ENCODE results near the gene PROSER2. TPM values are rescaled to one million over a fixed set of nuclear protein-coding genes. Genes with fewer than 3 reads are reported as not detected.

The PROSER2 gene
- total and polyA plus RNA-seq, 9 of the 15 experiments (the other 6 are each of a cell fraction or from before 2014, with no cell fraction given), result 0.62 to 14.8 (median 2.9) TPM

DNA sequence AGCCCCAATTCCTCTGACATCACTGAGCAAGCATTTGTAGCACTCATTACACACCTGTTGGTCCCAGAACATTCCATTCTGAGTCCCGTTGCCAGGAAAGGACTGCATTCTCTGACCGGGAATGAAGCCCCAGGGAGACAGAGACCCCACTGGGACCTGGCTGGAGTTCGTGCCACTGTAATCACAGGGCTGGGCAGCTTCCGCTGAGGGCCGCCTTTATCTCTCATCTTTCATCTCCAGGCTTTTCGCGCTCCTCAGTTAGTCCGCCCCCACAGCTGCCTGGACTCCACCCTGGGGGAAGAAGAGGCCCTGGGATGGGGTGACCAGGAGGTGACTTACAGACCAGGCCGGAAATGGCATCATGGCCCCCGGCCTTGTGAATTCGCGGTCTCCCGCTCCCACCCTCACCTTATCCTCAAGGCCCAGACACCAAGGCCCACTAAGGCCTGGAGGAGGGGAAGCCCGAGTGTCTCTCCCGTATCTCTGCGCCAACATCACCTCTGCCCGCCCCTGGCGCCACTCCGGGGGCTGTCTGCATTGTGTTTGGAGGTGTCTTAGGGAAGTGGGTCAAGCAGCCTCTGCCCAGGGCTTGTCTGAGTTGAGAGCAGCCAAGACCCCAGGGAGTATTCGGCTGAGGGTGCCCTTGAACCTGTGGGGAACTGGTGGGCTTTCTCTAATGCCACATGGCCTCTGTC lies 75.4 kb downstream of the PROSER2 start (continued):
- TF ChIP-seq ARID1B (IDR thresholded peaks at IDR 0.05) (peak; percentile 93), ZNF740 (CRISPR knock-in tag; IDR thresholded peaks at IDR 0.05) (0 out of 2 replicates have a peak, but pooled peaks have one; percentile 48), ZNF740 (tag; IDR thresholded peaks at IDR 0.05) (no peak), THAP7 (CRISPR knock-in tag; IDR thresholded peaks at IDR 0.05) (no peak), BRD4 (IDR thresholded peaks at IDR 0.05) (peak; percentile 92; the same call in 1 of the 2 replicates), PHF21A (IDR thresholded peaks at IDR 0.05; ENCODE audit: borderline replicate concordance, low read depth) (no peak), DPF2 (IDR thresholded peaks at IDR 0.05) (peak; percentile 87), ZC3H11A (IDR thresholded peaks at IDR 0.05; ENCODE audit: low read depth, low read length) (0 out of 2 replicates have a peak, but pooled peaks have one; percentile 52), JUN (IDR thresholded peaks at IDR 0.05; ENCODE audit: borderline replicate concordance, low read depth, low read length) (0 out of 2 replicates have a peak, but pooled peaks have one; percentile 5), JUN (CRISPR knock-in tag; IDR thresholded peaks at IDR 0.05; ENCODE audit: borderline replicate concordance) (peak; percentile 85; the same call in 1 of the 2 replicates), ATF1 (CRISPR knock-in tag; IDR thresholded peaks at IDR 0.05) (no peak), ATF1 (tag; IDR thresholded peaks at IDR 0.05) (peak; percentile 81), ZNF165 (CRISPR knock-in tag; IDR thresholded peaks at IDR 0.05; ENCODE audit: borderline replicate concordance) (0 out of 2 replicates have a peak, but pooled peaks have one; percentile 12), SPI1 (IDR thresholded peaks at IDR 0.05; ENCODE audit: borderline replicate concordance, low read depth, low read length) (peak; percentile 69), SMAD3 (CRISPR knock-in tag; conservative IDR thresholded peaks at IDR 0.05) (no peak), TCF3 (CRISPR knock-in tag; IDR thresholded peaks at IDR 0.05) (peak; percentile 88), MEF2D (tag; conservative IDR thresholded peaks at IDR 0.05; ENCODE audit: low read depth) (peak; percentile 68), ARNT (IDR thresholded peaks at IDR 0.05) (peak; percentile 28 to 58; a peak in 2 of 4 replicates), ERF (CRISPR knock-in tag; IDR thresholded peaks at IDR 0.05) (no peak), ZNF282 (CRISPR knock-in tag; IDR thresholded peaks at IDR 0.05) (no peak), IFI16 (CRISPR knock-in tag; IDR thresholded peaks at IDR 0.05) (no peak), RBM14 (IDR thresholded peaks at IDR 0.05; ENCODE audit: borderline replicate concordance, insufficient read depth, low read depth, low read length) (no peak), CXXC5 (CRISPR knock-in tag; IDR thresholded peaks at IDR 0.05) (peak; percentile 86), ZNF23 (CRISPR knock-in tag; IDR thresholded peaks at IDR 0.05) (no peak)
- TF ChIP-seq, protein P1, sequence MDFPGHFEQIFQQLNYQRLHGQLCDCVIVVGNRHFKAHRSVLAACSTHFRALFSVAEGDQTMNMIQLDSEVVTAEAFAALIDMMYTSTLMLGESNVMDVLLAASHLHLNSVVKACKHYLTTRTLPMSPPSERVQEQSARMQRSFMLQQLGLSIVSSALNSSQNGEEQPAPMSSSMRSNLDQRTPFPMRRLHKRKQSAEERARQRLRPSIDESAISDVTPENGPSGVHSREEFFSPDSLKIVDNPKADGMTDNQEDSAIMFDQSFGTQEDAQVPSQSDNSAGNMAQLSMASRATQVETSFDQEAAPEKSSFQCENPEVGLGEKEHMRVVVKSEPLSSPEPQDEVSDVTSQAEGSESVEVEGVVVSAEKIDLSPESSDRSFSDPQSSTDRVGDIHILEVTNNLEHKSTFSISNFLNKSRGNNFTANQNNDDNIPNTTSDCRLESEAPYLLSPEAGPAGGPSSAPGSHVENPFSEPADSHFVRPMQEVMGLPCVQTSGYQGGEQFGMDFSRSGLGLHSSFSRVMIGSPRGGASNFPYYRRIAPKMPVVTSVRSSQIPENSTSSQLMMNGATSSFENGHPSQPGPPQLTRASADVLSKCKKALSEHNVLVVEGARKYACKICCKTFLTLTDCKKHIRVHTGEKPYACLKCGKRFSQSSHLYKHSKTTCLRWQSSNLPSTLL (IDR thresholded peaks at IDR 0.05), result no peak
- TF ChIP-seq, protein P2, sequence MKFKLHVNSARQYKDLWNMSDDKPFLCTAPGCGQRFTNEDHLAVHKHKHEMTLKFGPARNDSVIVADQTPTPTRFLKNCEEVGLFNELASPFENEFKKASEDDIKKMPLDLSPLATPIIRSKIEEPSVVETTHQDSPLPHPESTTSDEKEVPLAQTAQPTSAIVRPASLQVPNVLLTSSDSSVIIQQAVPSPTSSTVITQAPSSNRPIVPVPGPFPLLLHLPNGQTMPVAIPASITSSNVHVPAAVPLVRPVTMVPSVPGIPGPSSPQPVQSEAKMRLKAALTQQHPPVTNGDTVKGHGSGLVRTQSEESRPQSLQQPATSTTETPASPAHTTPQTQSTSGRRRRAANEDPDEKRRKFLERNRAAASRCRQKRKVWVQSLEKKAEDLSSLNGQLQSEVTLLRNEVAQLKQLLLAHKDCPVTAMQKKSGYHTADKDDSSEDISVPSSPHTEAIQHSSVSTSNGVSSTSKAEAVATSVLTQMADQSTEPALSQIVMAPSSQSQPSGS (CRISPR knock-in tag; IDR thresholded peaks at IDR 0.05), result no peak
